Karpas-422 (cell line): Measurements from ENCODE around the gene KAZN. TPM values are rescaled to one million over a fixed set of nuclear protein-coding genes. Genes with fewer than 3 reads are reported as not detected.

Experiments used
- DNase-seq: peaks from one replicate; pipeline ENCODE4 v3.0.0-alpha.2; 2015
- H2AFZ ChIP-seq: fragments of 200-600 bp; sonication (generic); 2 replicates; pipeline ENCODE4 v1.6.1; 2014; ENCODE audit warnings: antibody characterized with exemption, low read length, mixed read lengths
- H3K27ac ChIP-seq: fragments of 200-600 bp; sonication (generic); 2 replicates; pipeline ENCODE4 v1.5.1; 2014; ENCODE audit warnings: mild to moderate bottlenecking, low read length, moderate library complexity
- H3K27me3 ChIP-seq: fragments of 200-600 bp; sonication (generic); 2 replicates; pipeline ENCODE4 v1.6.1; 2014; ENCODE audit warnings: low read length, mixed read lengths
- H3K36me3 ChIP-seq: fragments of 200-600 bp; sonication (generic); 2 replicates; pipeline ENCODE4 v1.6.1; 2014; ENCODE audit warnings: low read length, mixed read lengths; ENCODE audit not compliant: insufficient read depth
- H3K4me1 ChIP-seq: fragments of 200-600 bp; sonication (generic); 2 replicates; pipeline ENCODE4 v1.6.1; 2014; ENCODE audit warnings: mild to moderate bottlenecking, low read length, mixed read lengths
- H3K4me2 ChIP-seq: fragments of 200-600 bp; sonication (generic); 2 replicates; pipeline ENCODE4 v1.6.1; 2014; ENCODE audit warnings: low read length, low read depth, mild to moderate bottlenecking; ENCODE audit not compliant: poor library complexity, severe bottlenecking
- H3K4me3 ChIP-seq: fragments of 200-600 bp; sonication (generic); 2 replicates; pipeline ENCODE4 v1.5.1; 2014; ENCODE audit warnings: mild to moderate bottlenecking, antibody characterized with exemption, low read length, mixed read lengths
- H3K79me2 ChIP-seq: fragments of 200-600 bp; sonication (generic); 2 replicates; pipeline ENCODE4 v1.6.1; 2014; ENCODE audit warnings: mild to moderate bottlenecking, low read length, mixed read lengths
- H3K9ac ChIP-seq: fragments of 200-600 bp; sonication (generic); 2 replicates; pipeline ENCODE4 v1.6.0; 2014; ENCODE audit warnings: low read length
- H3K9me2 ChIP-seq: fragments of 200-600 bp; sonication (generic), shearing (Covaris generic); replicated peaks from 2 replicates; pipeline ENCODE4 v1.6.0; 2014; ENCODE audit warnings: mild to moderate bottlenecking, low read length, moderate library complexity; ENCODE audit not compliant: insufficient read depth
- H3K9me3 ChIP-seq: fragments of 300-700, 200-600 bp; sonication (generic); 2 replicates; pipeline ENCODE4 v1.6.1; 2014; ENCODE audit warnings: low read length, mixed read lengths
- H4K20me1 ChIP-seq: fragments of 200-600 bp; sonication (generic); 2 replicates; pipeline ENCODE4 v1.6.1; 2014; ENCODE audit warnings: mild to moderate bottlenecking, antibody characterized with exemption, low read length, low read depth; ENCODE audit not compliant: insufficient read depth
- total RNA-seq: library from RNA; depleted of rRNA; stranded (reverse); fragments of >200 nt; shearing (Covaris generic); gene quantifications from 2 replicates; pipeline ENCODE4 v1.2.3, GENCODE V29; 2014; ENCODE audit warnings: low replicate concordance

Gene KAZN
- total RNA-seq, 1 experiment from 2014 or later: not detected

DNA sequence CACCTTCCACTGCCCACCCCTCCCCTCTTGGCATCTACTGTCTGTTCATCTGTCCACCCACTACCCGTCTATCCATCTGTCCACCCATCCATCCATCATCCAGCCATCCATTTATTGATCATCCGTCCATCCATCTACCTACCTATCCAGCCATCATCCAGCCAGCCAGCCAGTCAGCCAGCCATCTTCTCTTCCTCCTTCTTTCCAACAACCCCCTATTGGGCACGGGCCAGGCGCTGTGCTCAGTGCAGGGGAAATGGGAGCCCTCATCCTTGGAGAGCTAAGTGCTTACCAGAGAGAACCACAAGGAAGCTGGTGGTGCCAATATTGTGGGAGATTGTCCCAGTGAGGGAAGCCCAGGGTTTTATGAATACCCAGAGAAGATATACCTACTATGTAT, 503.3 kb downstream of the KAZN start:
- no peak overlapping the region for H3K4me3 ChIP-seq
- no peaks in the 10 kb centered on the region for H4K20me1 ChIP-seq
- H3K79me2 ChIP-seq: no peaks in the 10 kb centered on the region
- H3K9me3 ChIP-seq: no peaks in the 10 kb centered on the region
- H3K4me2 ChIP-seq: no peak overlapping the region
- DNase-seq: no peak
- no peaks in the 10 kb centered on the region for H3K36me3 ChIP-seq
- H3K9ac ChIP-seq: no peak overlapping the region
- H3K27me3 ChIP-seq: no peaks in the 10 kb centered on the region; the same call in 1 of the 2 replicates
- no peaks in the 10 kb centered on the region for H3K9me2 ChIP-seq
- no peak overlapping the region for H3K27ac ChIP-seq
- no peaks in the 10 kb centered on the region for H3K4me1 ChIP-seq
- no peak overlapping the region for H2AFZ ChIP-seq

DNA sequence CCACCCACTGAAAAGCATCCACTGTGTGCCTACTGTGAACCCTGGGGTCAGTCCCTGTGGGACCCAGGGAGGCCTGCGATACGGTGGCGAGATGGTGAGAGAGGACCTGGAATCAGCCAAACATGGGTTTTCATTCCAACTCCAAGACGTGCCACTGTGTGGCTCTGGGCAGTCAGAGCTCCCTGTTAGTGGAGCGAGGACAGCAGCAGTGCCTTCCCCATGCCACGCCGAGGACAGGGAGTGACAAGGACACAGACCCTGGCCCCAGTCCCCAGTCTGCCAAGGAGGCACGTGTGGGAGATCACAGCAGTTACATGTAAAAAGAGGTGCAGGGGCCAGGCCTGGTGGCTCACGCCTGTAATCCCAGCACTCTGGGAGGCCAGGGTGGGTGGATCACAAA, 504.2 kb downstream of the KAZN start:
- Histone ChIP-seq H3K9me2 (no peaks in the 10 kb centered on the region), H3K27ac (no peak overlapping the region), H3K79me2 (no peaks in the 10 kb centered on the region), H3K36me3 (no peaks in the 10 kb centered on the region), H3K4me1 (no peaks in the 10 kb centered on the region), H2AFZ (no peak overlapping the region), H3K27me3 (no peaks in the 10 kb centered on the region; the same call in 1 of the 2 replicates), H3K4me3 (no peak overlapping the region), H4K20me1 (no peaks in the 10 kb centered on the region), H3K9me3 (no peaks in the 10 kb centered on the region), H3K4me2 (no peak overlapping the region), H3K9ac (no peak overlapping the region)
- DNase-seq: no peak

- no peak overlapping the region for H3K27ac ChIP-seq
- H3K4me3 ChIP-seq: no peak overlapping the region
- no peak for DNase-seq
- H3K36me3 ChIP-seq: no peaks in the 10 kb centered on the region
- no peak overlapping the region for H2AFZ ChIP-seq
- H3K4me2 ChIP-seq: no peak overlapping the region
- H3K9ac ChIP-seq: no peak overlapping the region
- H3K27me3 ChIP-seq: no peaks in the 10 kb centered on the region; the same call in 1 of the 2 replicates
- H3K9me2 ChIP-seq: no peaks in the 10 kb centered on the region
- no peaks in the 10 kb centered on the region for H3K4me1 ChIP-seq
- H3K9me3 ChIP-seq: no peaks in the 10 kb centered on the region
- H4K20me1 ChIP-seq: no peaks in the 10 kb centered on the region
- no peaks in the 10 kb centered on the region for H3K79me2 ChIP-seq
These were observed 504.7 kb downstream of the KAZN start for GRCh38 chr1:15103211-15103610.

GRCh38 chr1:15103906-15104305, 505.4 kb downstream of the KAZN start:
- Histone ChIP-seq H3K27me3 (no peaks in the 10 kb centered on the region; the same call in 1 of the 2 replicates), H3K9ac (no peak overlapping the region), H4K20me1 (no peaks in the 10 kb centered on the region), H3K9me3 (no peaks in the 10 kb centered on the region), H3K4me1 (no peaks in the 10 kb centered on the region), H2AFZ (no peak overlapping the region), H3K9me2 (no peaks in the 10 kb centered on the region), H3K4me2 (no peak overlapping the region), H3K4me3 (no peak overlapping the region), H3K36me3 (no peaks in the 10 kb centered on the region), H3K27ac (no peak overlapping the region), H3K79me2 (no peaks in the 10 kb centered on the region)
- DNase-seq: no peak

GRCh38 chr1:15104768-15105167, 506.3 kb downstream of the KAZN start:
- Histone ChIP-seq H4K20me1 (no peaks in the 10 kb centered on the region), H3K9me3 (no peaks in the 10 kb centered on the region), H3K4me1 (no peaks in the 10 kb centered on the region), H3K27me3 (no peaks in the 10 kb centered on the region; the same call in 1 of the 2 replicates), H3K4me2 (no peak overlapping the region), H3K9me2 (no peaks in the 10 kb centered on the region), H2AFZ (no peak overlapping the region), H3K4me3 (no peak overlapping the region), H3K9ac (no peak overlapping the region), H3K79me2 (no peaks in the 10 kb centered on the region), H3K36me3 (no peaks in the 10 kb centered on the region), H3K27ac (no peak overlapping the region)
- no peak for DNase-seq

DNA sequence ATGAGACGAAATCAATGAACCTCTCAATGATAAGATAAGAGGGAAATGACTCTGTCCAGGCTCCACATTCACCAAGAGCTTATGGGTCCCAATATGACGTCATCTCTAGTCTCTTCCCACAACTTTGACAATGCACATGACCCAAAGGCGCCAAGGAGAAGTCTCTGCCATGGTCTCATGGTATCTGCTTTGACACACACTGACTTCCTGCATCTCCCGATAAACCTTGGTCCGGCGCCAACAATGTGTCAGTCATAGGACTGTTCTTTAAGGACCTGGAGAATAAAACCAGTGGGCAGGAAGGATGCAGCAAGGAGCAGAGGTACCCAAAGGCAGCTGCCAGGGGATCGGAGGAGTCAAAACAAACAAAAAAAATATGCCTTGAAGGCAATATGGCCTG, 508.1 kb downstream of the KAZN start:
- Histone ChIP-seq H4K20me1 (no peaks in the 10 kb centered on the region), H2AFZ (no peak overlapping the region), H3K27ac (no peak overlapping the region), H3K79me2 (no peaks in the 10 kb centered on the region), H3K9me2 (no peaks in the 10 kb centered on the region), H3K4me1 (no peaks in the 10 kb centered on the region), H3K4me3 (no peak overlapping the region), H3K36me3 (no peaks in the 10 kb centered on the region), H3K4me2 (no peak overlapping the region), H3K9ac (no peak overlapping the region), H3K27me3 (no peaks in the 10 kb centered on the region; the same call in 1 of the 2 replicates), H3K9me3 (no peaks in the 10 kb centered on the region)
- no peak for DNase-seq

GRCh38 chr1:15107058-15107687, 508.7 kb downstream of the KAZN start:
- Histone ChIP-seq H3K9ac (no peak overlapping the region), H3K27ac (no peak overlapping the region)
- DNase-seq: no peak

DNA sequence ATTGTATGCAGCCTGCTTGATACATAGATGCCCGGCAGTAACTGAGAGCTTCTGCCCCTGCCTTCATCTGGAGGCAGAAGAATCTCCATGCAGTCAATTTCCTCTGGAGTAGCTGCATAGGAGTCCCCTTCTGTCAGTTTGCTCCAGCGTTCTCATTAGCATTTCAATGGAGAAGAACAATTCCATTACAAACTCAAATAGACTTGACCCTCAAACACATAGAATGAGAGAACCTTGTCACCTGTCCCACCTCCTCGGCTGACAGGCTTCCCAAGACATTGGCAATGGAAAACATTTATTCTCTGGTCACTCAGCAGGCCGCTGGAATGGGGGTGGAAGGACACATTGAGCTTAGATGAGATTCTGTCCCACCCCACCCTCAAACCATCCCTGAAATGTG, 509.4 kb downstream of the KAZN start:
- H3K4me2 ChIP-seq: no peak overlapping the region
- no peak overlapping the region for H3K4me3 ChIP-seq
- H3K36me3 ChIP-seq: no peaks in the 10 kb centered on the region
- no peaks in the 10 kb centered on the region for H4K20me1 ChIP-seq
- no peaks in the 10 kb centered on the region; the same call in 1 of the 2 replicates for H3K27me3 ChIP-seq
- no peak overlapping the region for H3K9ac ChIP-seq
- no peaks in the 10 kb centered on the region for H3K79me2 ChIP-seq
- DNase-seq: no peak
- H3K9me2 ChIP-seq: no peaks in the 10 kb centered on the region
- H3K9me3 ChIP-seq: no peaks in the 10 kb centered on the region
- H2AFZ ChIP-seq: no peak overlapping the region
- no peak overlapping the region for H3K27ac ChIP-seq
- no peaks in the 10 kb centered on the region for H3K4me1 ChIP-seq

More at GRCh38 chr1:15107058-15107687, 508.7 kb downstream of the KAZN start:
- Histone ChIP-seq H3K36me3 (no peaks in the 10 kb centered on the region), H3K4me3 (no peak overlapping the region), H3K4me1 (no peaks in the 10 kb centered on the region), H3K9me2 (no peaks in the 10 kb centered on the region), H3K9me3 (no peaks in the 10 kb centered on the region), H3K79me2 (no peaks in the 10 kb centered on the region), H3K27me3 (no peaks in the 10 kb centered on the region; the same call in 1 of the 2 replicates), H4K20me1 (no peaks in the 10 kb centered on the region), H3K4me2 (no peak overlapping the region), H2AFZ (no peak overlapping the region)
